Smooth muscle cell (in vitro differentiated cells): Measurements from ENCODE around the gene EYA3. TPM values are rescaled to one million over a fixed set of nuclear protein-coding genes. Genes with fewer than 3 reads are reported as not detected.
"Not testable (repeated sequence)": the region's sequence is repeated elsewhere in the genome, so short reads cannot be mapped to it uniquely, and the experiment has no call there.

ENCODE experiments used
- DNase-seq: peaks from one replicate; lab custom pipeline; 2025; ENCODE audit not compliant: unreplicated experiment; lab: John Stamatoyannopoulos, UW
- H2AFZ ChIP-seq: fragments of 200-600 bp; sonication (generic); 2 replicates; pipeline ENCODE4 v1.6.0; 2016; ENCODE audit warnings: antibody characterized with exemption, low read depth, mild to moderate bottlenecking
- H3F3A ChIP-seq: fragments of 200-600 bp; sonication (generic); 2 replicates; pipeline ENCODE4 v1.6.0; 2017; ENCODE audit warnings: antibody characterized with exemption, low read depth
- H3K27ac ChIP-seq: fragments of 200-600 bp; sonication (generic); 2 replicates; pipeline ENCODE4 v1.5.1; 2016; ENCODE audit warnings: low read depth, mild to moderate bottlenecking
- H3K27me3 ChIP-seq: fragments of 200-600 bp; sonication (generic); 2 replicates; pipeline ENCODE4 v1.6.1; 2016; ENCODE audit warnings: low read depth, mild to moderate bottlenecking
- H3K36me3 ChIP-seq: fragments of 200-600 bp; sonication (generic); 2 replicates; pipeline ENCODE4 v1.5.1; 2016; ENCODE audit warnings: low read depth
- H3K4me1 ChIP-seq: fragments of 200-600 bp; sonication (generic); 2 replicates; pipeline ENCODE4 v1.5.1; 2016; ENCODE audit warnings: low read depth
- H3K4me2 ChIP-seq: fragments of 200-600 bp; sonication (generic); 2 replicates; pipeline ENCODE4 v1.6.0; 2016; ENCODE audit warnings: mild to moderate bottlenecking
- H3K4me3 ChIP-seq: fragments of 200-600 bp; sonication (generic); 2 replicates; pipeline ENCODE4 v1.5.1; 2016; ENCODE audit warnings: mild to moderate bottlenecking
- H3K79me2 ChIP-seq: fragments of 200-600 bp; sonication (generic); 2 replicates; pipeline ENCODE4 v1.6.0; 2016; ENCODE audit warnings: low read depth, mild to moderate bottlenecking
- H3K9ac ChIP-seq: fragments of 200-600 bp; sonication (generic); 2 replicates; pipeline ENCODE4 v1.6.0; 2016; ENCODE audit warnings: low read depth
- H3K9me3 ChIP-seq: fragments of 200-600 bp; sonication (generic); replicated peaks from 2 replicates; pipeline ENCODE4 v1.5.1; 2016; ENCODE audit warnings: low read depth
- H4K20me1 ChIP-seq: fragments of 200-600 bp; sonication (generic); 2 replicates; pipeline ENCODE4 v1.6.0; 2016; ENCODE audit warnings: low read depth
- whole genome bisulfite sequencing: methylation state at CpG from one replicate; pipeline ENCODE4 v1.1.7; 2016; ENCODE audit warnings: low lambda C conversion rate; 5-methylcytosine and 5-hydroxymethylcytosine counted together
- polyA plus RNA-seq: library from polyadenylated mRNA; unstranded; fragments of >200 nt; fragmentation: Nextera tagmentation; extraction: Ambion mirVana; gene quantifications from 2 replicates; pipeline ENCODE4 v1.2.1, GENCODE V29; 2016
- total RNA-seq: library from RNA; depleted of rRNA; stranded (reverse); fragments of >200 nt; gene quantifications from 2 replicates; pipeline ENCODE4 v1.2.3, GENCODE V29; 2014
- TF ChIP-seq, protein P1 (sequence below): fragments of 200-600 bp; sonication (generic); IDR thresholded peaks from 2 replicates; pipeline ENCODE4 v1.5.1; 2017; ENCODE audit warnings: borderline replicate concordance, mild to moderate bottlenecking, antibody characterized with exemption; ENCODE audit not compliant: insufficient read depth, poor library complexity, severe bottlenecking

The EYA3 gene
- total and polyA plus RNA-seq, 2 experiments from 2014 or later: 3.8 to 17.1 TPM

DNA sequence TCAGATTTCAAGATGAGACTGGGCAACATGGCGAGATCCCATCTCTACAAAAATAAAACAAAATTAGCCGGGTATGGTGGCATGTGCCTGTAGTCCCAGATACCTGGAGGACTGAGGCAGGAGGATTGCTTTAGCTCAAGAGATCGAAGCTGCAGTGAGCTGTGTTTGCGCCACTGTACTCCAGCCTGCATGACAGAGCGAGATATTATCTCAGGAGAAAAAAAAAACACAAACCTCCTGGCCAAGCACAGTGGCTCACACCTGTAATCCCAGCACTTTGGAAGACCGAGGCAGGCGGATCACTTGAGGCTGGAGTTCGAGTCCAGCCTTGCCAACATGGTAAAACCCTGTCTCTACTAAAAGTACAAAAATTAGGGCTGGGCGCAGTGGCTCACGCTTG is 85.8 kb downstream of the EYA3 start:
- Histone ChIP-seq H3K9ac (no peak overlapping the region), H3K27ac (no peak overlapping the region), H3K4me3 (no peak overlapping the region), H3F3A (no peaks in the 10 kb centered on the region), H3K4me1 (no peaks in the 10 kb centered on the region), H3K79me2 (no peaks in the 10 kb centered on the region), H2AFZ (no peak overlapping the region), H3K4me2 (no peak overlapping the region), H3K27me3 (no peaks in the 10 kb centered on the region), H4K20me1 (no peaks in the 10 kb centered on the region), H3K36me3 (peaks cover 10% of the 10 kb centered on the region), H3K9me3 (no peaks in the 10 kb centered on the region)
- 100% methylated on average over 10 of the region's 10 CpGs for WGBS
- DNase-seq: no peak
- TF ChIP-seq, protein P1, sequence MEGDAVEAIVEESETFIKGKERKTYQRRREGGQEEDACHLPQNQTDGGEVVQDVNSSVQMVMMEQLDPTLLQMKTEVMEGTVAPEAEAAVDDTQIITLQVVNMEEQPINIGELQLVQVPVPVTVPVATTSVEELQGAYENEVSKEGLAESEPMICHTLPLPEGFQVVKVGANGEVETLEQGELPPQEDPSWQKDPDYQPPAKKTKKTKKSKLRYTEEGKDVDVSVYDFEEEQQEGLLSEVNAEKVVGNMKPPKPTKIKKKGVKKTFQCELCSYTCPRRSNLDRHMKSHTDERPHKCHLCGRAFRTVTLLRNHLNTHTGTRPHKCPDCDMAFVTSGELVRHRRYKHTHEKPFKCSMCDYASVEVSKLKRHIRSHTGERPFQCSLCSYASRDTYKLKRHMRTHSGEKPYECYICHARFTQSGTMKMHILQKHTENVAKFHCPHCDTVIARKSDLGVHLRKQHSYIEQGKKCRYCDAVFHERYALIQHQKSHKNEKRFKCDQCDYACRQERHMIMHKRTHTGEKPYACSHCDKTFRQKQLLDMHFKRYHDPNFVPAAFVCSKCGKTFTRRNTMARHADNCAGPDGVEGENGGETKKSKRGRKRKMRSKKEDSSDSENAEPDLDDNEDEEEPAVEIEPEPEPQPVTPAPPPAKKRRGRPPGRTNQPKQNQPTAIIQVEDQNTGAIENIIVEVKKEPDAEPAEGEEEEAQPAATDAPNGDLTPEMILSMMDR: no peak

DNA sequence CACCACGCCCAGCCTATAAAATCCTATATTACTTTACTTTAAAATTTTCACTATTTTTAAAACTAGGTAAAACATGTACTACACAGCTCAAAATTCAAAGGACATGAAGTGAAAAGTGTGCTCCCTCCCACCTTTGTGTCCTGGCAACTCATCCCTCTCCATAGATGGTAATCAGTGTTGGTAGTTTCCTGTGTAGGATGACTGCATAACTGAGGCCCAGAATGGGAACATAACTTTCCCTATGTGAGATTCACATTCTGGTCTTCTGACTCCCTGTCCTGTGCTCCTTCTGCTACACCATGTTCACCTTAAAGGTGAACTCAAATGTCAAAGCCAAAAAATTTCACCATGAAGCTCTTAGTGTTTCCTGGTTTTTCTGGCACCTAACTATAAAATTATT is 89.4 kb downstream of the EYA3 start:
- Histone ChIP-seq H3K9me3 (no peaks in the 10 kb centered on the region), H3K36me3 (peaks cover 21% of the 10 kb centered on the region), H2AFZ (no peak overlapping the region), H3K4me2 (no peak overlapping the region), H3K9ac (no peak overlapping the region), H3K4me1 (no peaks in the 10 kb centered on the region), H3F3A (no peaks in the 10 kb centered on the region), H3K27ac (no peak overlapping the region), H3K27me3 (no peaks in the 10 kb centered on the region), H4K20me1 (no peaks in the 10 kb centered on the region), H3K79me2 (no peaks in the 10 kb centered on the region), H3K4me3 (no peak overlapping the region)
- TF ChIP-seq, protein P1: no peak
- 96% methylated on average over 1 of the region's 1 CpG for WGBS
- no peak for DNase-seq

DNA sequence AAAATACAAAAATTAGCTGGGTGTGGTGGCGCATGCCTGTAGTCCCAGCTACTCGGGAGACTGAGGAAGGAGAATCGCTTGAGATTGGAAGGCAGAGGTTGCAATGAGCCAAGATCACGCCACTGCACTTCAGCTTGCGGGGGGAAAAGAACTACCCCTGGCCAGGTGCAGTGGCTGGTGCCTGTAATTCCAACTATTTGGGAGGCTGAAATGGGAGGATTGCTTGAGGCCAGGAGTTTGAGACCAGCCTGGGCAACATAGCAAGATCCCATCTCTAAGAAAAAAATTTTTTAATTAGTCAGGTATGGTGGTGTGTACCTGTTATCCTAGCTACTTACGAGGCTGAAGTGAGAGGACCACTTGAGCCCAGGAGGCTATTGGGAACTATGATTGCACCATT is 93.9 kb downstream of the EYA3 start:
- not testable (repeated sequence) for H3F3A ChIP-seq, H3K79me2 ChIP-seq, H3K4me3 ChIP-seq, H3K9ac ChIP-seq, H3K4me2 ChIP-seq, H3K27ac ChIP-seq, DNase-seq, H3K9me3 ChIP-seq, H4K20me1 ChIP-seq, H3K27me3 ChIP-seq, H2AFZ ChIP-seq, H3K4me1 ChIP-seq
- WGBS: 99% methylated on average over 6 of the region's 6 CpGs
- peaks cover 25% of the 10 kb centered on the region for H3K36me3 ChIP-seq

DNA sequence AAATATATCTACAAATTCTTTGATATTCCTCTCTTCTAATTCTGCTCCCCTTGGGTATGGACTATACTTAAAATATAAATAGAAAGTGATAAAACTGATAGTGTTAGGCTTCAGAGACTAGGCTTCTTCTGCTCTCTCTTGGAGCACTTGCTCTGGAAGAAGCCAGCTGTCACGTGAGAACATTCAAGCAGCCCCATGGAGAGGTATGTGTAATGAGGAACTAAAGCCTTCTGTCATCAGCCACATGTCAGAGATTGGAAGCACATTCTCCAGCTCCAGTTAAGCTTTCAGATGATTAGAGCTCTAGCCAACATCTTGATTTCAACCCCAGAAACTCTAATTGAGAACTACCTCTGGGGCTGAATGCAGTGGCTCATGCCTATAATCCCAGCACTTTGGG is 94.3 kb downstream of the EYA3 start:
- DNase-seq: no peak
- Histone ChIP-seq H3K4me1 (no peaks in the 10 kb centered on the region), H3F3A (no peaks in the 10 kb centered on the region), H2AFZ (no peak overlapping the region), H4K20me1 (no peaks in the 10 kb centered on the region), H3K36me3 (peaks cover 22% of the 10 kb centered on the region), H3K9ac (no peak overlapping the region), H3K79me2 (no peaks in the 10 kb centered on the region), H3K27me3 (no peaks in the 10 kb centered on the region), H3K9me3 (peaks cover 3% of the 10 kb centered on the region), H3K4me3 (no peak overlapping the region), H3K27ac (no peak overlapping the region), H3K4me2 (no peak overlapping the region)
- TF ChIP-seq, protein P1: no peak
- 56% methylated on average over 1 of the region's 1 CpG for WGBS
